Neural cell (in vitro differentiated cells): ENCODE measurements around the gene BMP2. TPM values are rescaled to one million over a fixed set of nuclear protein-coding genes. Genes with fewer than 3 reads are reported as not detected.

Experiments
- H2AFZ ChIP-seq: fragments of 200-600, 300-800 bp; sonication (generic), shearing (Covaris generic); 2 replicates; pipeline ENCODE4 v1.6.0; 2014; ENCODE audit warnings: low read depth, mild to moderate bottlenecking, antibody characterized with exemption, low read length, moderate library complexity
- H3F3A ChIP-seq: fragments of 200-600 bp; shearing (Covaris generic); 2 replicates; pipeline ENCODE4 v1.6.1; 2016; ENCODE audit warnings: mild to moderate bottlenecking, moderate library complexity, mixed read lengths, antibody characterized with exemption, low read length; ENCODE audit not compliant: insufficient read depth, poor library complexity, severe bottlenecking
- H3K27ac ChIP-seq: fragments of 200-600, 300-800 bp; sonication (generic), shearing (Covaris generic); 2 replicates; pipeline ENCODE4 v1.5.1; 2014; ENCODE audit warnings: mild to moderate bottlenecking, low read length, moderate library complexity
- H3K27me3 ChIP-seq: fragments of 300-800, 200-600 bp; sonication (generic), shearing (Covaris generic); 2 replicates; pipeline ENCODE4 v1.6.0; 2014; ENCODE audit warnings: mild to moderate bottlenecking, low read depth, low read length, moderate library complexity; ENCODE audit not compliant: insufficient read depth
- H3K36me3 ChIP-seq: fragments of 300-800, 200-600 bp; sonication (generic), shearing (Covaris generic); 2 replicates; pipeline ENCODE4 v1.5.1; 2014; ENCODE audit warnings: mild to moderate bottlenecking, antibody characterized with exemption, low read length, moderate library complexity; ENCODE audit not compliant: insufficient read depth
- H3K4me2 ChIP-seq: fragments of 300-800, 200-600 bp; sonication (generic), shearing (Covaris generic); 2 replicates; pipeline ENCODE4 v1.6.0; 2014; ENCODE audit warnings: mild to moderate bottlenecking, low read length
- H3K4me3 ChIP-seq: fragments of 300-800, 200-600 bp; sonication (generic), shearing (Covaris generic); 2 replicates; pipeline ENCODE4 v1.5.1; 2014; ENCODE audit warnings: mild to moderate bottlenecking, low read length, moderate library complexity
- H3K79me2 ChIP-seq: fragments of 200-600 bp; shearing (Covaris generic); replicated peaks from 2 replicates; pipeline ENCODE4 v1.6.0; 2014; ENCODE audit warnings: mild to moderate bottlenecking, low read length, moderate library complexity; ENCODE audit not compliant: insufficient read depth
- H3K9ac ChIP-seq: fragments of 300-800, 200-600 bp; sonication (generic), shearing (Covaris generic); 2 replicates; pipeline ENCODE4 v1.6.1; 2016; ENCODE audit warnings: mild to moderate bottlenecking, low read length, mixed read lengths
- H3K9me2 ChIP-seq: fragments of 200-600 bp; shearing (Covaris generic); 2 replicates; pipeline ENCODE4 v1.6.1; 2016; ENCODE audit warnings: mild to moderate bottlenecking, low read length, mixed read lengths; ENCODE audit not compliant: insufficient read depth
- H3K9me3 ChIP-seq: fragments of 200-600, 300-800 bp; sonication (generic), shearing (Covaris generic); 2 replicates; pipeline ENCODE4 v1.6.1; 2016; ENCODE audit warnings: mild to moderate bottlenecking, mixed run types, low read length, moderate library complexity, mixed read lengths
- H4K20me1 ChIP-seq: fragments of 200-600 bp; shearing (Covaris generic); 2 replicates; pipeline ENCODE4 v1.6.1; 2016; ENCODE audit warnings: mild to moderate bottlenecking, mixed run types; ENCODE audit not compliant: insufficient read depth
- EP300 ChIP-seq: fragments of 450-650 bp; conservative IDR thresholded peaks from 2 replicates; pipeline ENCODE4 v1.6.1; 2014; ENCODE audit warnings: antibody characterized with exemption, mild to moderate bottlenecking, moderate library complexity; ENCODE audit not compliant: poor library complexity, severe bottlenecking
- EZH2 ChIP-seq: fragments of 200-600, 300-800 bp; shearing (Covaris generic), sonication (generic); IDR thresholded peaks from 2 replicates; pipeline ENCODE4 v1.6.1; 2014; ENCODE audit warnings: antibody characterized with exemption, low read length, borderline replicate concordance, mild to moderate bottlenecking; ENCODE audit not compliant: insufficient read depth, poor library complexity, severe bottlenecking
- MXI1 ChIP-seq: fragments of 450-650 bp; conservative IDR thresholded peaks from 2 replicates; pipeline ENCODE4 v1.6.1; 2014; ENCODE audit warnings: antibody characterized with exemption, mild to moderate bottlenecking; ENCODE audit not compliant: poor library complexity, severe bottlenecking
- SMC3 ChIP-seq: fragments of 450-650 bp; conservative IDR thresholded peaks from 2 replicates; pipeline ENCODE4 v1.6.1; 2014; ENCODE audit warnings: antibody characterized with exemption, mild to moderate bottlenecking, moderate library complexity; ENCODE audit not compliant: poor library complexity
- TAF1 ChIP-seq: IDR thresholded peaks from 2 replicates; pipeline ENCODE4 v1.6.1; 2012; ENCODE audit warnings: low read depth
- polyA plus RNA-seq: library from polyadenylated mRNA; depleted of rRNA; stranded (reverse); fragments of >200 nt; gene quantifications from 2 replicates; pipeline ENCODE4 v1.2.3, GENCODE V29; 2014
- TF ChIP-seq, protein P1 (sequence below): fragments of 450-650 bp; IDR thresholded peaks from 2 replicates; pipeline ENCODE4 v1.5.1; 2014; ENCODE audit warnings: antibody characterized with exemption, mild to moderate bottlenecking, moderate library complexity; ENCODE audit not compliant: poor library complexity, severe bottlenecking
- TF ChIP-seq, protein P2 (sequence below): IDR thresholded peaks from 2 replicates; pipeline ENCODE4 v1.6.1; 2012; ENCODE audit warnings: borderline replicate concordance

Gene BMP2
- polyA plus RNA-seq, 1 donor from 2014 or later, result 1.1 TPM

DNA sequence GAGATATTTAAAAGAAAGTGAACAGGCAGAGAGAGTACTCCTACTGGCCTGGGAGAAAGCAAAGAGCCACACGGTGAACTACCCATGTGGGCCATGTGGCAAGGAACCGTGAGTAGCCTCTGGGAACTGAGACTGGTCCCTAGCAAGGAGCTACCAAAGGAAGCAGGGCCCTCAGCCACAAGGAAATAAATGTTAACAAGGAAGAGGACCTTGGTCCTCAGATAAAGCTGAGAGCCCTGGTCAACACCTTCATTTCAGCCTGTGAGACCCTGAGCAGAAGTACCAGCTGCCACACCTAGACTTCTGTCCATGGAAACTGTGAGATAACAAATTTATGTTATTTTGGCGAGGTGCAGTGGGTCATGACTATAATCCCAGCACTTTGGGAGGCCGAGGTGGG lies 25.3 kb downstream of the BMP2 start:
- Histone ChIP-seq H3K9me2 (no peaks in the 10 kb centered on the region), H3K27ac (no peak overlapping the region), H3K4me3 (no peak overlapping the region), H3K79me2 (no peaks in the 10 kb centered on the region), H2AFZ (no peak overlapping the region), H4K20me1 (no peaks in the 10 kb centered on the region), H3K4me2 (no peak overlapping the region), H3K9ac (no peak overlapping the region), H3K27me3 (no peaks in the 10 kb centered on the region), H3K9me3 (no peaks in the 10 kb centered on the region), H3K36me3 (no peaks in the 10 kb centered on the region), H3F3A (no peaks in the 10 kb centered on the region)
- TF ChIP-seq SMC3, result no peak
- TF ChIP-seq EZH2, result no peak
- TF ChIP-seq MXI1, result no peak

DNA sequence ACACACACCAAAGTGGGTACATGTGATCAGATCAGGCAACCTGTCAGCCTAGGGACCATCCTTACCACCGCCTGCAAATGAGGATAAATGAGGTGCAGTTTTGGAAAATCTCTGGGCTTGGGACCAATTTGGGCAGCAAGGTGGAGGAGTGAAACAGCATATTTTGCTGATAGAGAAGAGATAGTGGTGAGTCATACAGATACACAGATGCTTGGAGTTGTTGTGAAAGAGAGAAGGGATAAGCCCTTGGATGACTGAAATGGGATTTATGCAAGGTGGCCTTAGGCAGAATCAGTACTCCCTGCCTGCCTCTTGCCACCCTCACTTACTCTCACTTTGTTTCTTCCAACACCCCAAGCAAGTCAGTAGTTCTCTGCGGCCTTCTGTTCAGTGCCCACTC lies 34.7 kb downstream of the BMP2 start:
- Histone ChIP-seq H3F3A (no peaks in the 10 kb centered on the region), H3K4me3 (no peak overlapping the region)

DNA sequence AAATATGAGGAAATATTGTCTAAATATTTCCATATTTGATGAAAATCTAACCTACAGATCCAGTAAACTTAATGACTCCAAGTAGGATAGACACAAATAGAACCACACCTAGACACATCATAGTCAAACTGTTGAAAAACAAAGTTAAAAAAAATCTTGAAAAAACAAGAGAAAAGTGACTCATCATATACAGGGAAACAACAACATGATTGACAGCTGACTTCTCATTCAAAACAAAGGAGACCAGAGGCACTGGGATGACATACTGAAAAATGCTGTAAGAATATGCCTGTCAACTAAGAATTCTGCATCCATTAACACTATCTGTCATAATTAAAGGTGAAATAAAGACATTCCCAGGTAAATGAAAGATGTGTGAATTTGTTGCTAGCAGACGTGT lies 38.8 kb downstream of the BMP2 start:
- Histone ChIP-seq H3K79me2 (no peaks in the 10 kb centered on the region), H3K4me3 (no peak overlapping the region), H3K9me3 (no peaks in the 10 kb centered on the region), H4K20me1 (no peaks in the 10 kb centered on the region), H2AFZ (no peak overlapping the region), H3K27me3 (no peaks in the 10 kb centered on the region), H3F3A (no peaks in the 10 kb centered on the region), H3K9ac (no peak overlapping the region), H3K36me3 (no peaks in the 10 kb centered on the region), H3K27ac (no peak overlapping the region), H3K9me2 (no peaks in the 10 kb centered on the region), H3K4me2 (no peak overlapping the region)
- TF ChIP-seq, protein P1, sequence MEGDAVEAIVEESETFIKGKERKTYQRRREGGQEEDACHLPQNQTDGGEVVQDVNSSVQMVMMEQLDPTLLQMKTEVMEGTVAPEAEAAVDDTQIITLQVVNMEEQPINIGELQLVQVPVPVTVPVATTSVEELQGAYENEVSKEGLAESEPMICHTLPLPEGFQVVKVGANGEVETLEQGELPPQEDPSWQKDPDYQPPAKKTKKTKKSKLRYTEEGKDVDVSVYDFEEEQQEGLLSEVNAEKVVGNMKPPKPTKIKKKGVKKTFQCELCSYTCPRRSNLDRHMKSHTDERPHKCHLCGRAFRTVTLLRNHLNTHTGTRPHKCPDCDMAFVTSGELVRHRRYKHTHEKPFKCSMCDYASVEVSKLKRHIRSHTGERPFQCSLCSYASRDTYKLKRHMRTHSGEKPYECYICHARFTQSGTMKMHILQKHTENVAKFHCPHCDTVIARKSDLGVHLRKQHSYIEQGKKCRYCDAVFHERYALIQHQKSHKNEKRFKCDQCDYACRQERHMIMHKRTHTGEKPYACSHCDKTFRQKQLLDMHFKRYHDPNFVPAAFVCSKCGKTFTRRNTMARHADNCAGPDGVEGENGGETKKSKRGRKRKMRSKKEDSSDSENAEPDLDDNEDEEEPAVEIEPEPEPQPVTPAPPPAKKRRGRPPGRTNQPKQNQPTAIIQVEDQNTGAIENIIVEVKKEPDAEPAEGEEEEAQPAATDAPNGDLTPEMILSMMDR, result no peak
- no peak for TF ChIP-seq MXI1
- TF ChIP-seq SMC3, result no peak
- no peak for TF ChIP-seq EZH2
- TF ChIP-seq, protein P2, sequence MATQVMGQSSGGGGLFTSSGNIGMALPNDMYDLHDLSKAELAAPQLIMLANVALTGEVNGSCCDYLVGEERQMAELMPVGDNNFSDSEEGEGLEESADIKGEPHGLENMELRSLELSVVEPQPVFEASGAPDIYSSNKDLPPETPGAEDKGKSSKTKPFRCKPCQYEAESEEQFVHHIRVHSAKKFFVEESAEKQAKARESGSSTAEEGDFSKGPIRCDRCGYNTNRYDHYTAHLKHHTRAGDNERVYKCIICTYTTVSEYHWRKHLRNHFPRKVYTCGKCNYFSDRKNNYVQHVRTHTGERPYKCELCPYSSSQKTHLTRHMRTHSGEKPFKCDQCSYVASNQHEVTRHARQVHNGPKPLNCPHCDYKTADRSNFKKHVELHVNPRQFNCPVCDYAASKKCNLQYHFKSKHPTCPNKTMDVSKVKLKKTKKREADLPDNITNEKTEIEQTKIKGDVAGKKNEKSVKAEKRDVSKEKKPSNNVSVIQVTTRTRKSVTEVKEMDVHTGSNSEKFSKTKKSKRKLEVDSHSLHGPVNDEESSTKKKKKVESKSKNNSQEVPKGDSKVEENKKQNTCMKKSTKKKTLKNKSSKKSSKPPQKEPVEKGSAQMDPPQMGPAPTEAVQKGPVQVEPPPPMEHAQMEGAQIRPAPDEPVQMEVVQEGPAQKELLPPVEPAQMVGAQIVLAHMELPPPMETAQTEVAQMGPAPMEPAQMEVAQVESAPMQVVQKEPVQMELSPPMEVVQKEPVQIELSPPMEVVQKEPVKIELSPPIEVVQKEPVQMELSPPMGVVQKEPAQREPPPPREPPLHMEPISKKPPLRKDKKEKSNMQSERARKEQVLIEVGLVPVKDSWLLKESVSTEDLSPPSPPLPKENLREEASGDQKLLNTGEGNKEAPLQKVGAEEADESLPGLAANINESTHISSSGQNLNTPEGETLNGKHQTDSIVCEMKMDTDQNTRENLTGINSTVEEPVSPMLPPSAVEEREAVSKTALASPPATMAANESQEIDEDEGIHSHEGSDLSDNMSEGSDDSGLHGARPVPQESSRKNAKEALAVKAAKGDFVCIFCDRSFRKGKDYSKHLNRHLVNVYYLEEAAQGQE, result no peak
- no peak for TF ChIP-seq EP300
- no peak for TF ChIP-seq TAF1

More for the DNA sequence above, 34.7 kb downstream of the BMP2 start:
- Histone ChIP-seq H3K4me2 (no peak overlapping the region), H4K20me1 (no peaks in the 10 kb centered on the region), H3K79me2 (no peaks in the 10 kb centered on the region), H3K36me3 (no peaks in the 10 kb centered on the region), H2AFZ (no peak overlapping the region), H3K9me3 (no peaks in the 10 kb centered on the region), H3K27ac (no peak overlapping the region), H3K9ac (no peak overlapping the region), H3K9me2 (no peaks in the 10 kb centered on the region), H3K27me3 (no peaks in the 10 kb centered on the region)
- TF ChIP-seq EP300, result no peak
- TF ChIP-seq, protein P2, result no peak
